A549 (cell line): Measurements from ENCODE around the gene SH2D4B. TPM values are rescaled to one million over a fixed set of nuclear protein-coding genes. Genes with fewer than 3 reads are reported as not detected.

Source experiments
- ATAC-seq, 2 experiments: fragments of 200-7000 bp in 1 of 2; fragments of >200 bp in 1 of 2; cut with Nextera tagmentation in 1 of 2; cut with Tn5 transposase in 1 of 2; 3 replicates each; pipeline versions ENCODE4 v1.8.0 to v1.9.1; 2018 to 2020; ENCODE audit warnings: mild to moderate bottlenecking in 1 of 2, moderate library complexity in 1 of 2
- CTCF ChIA-PET: fragments of 300-600 bp; sonication (Branson Sonifier 250); formaldehyde crosslinking; extraction: SDS; loops from one replicate; lab custom pipeline; 2021; ENCODE audit warnings: antibody characterized with exemption, inconsistent platforms; lab: Yijun Ruan, JAX
- POLR2A ChIA-PET: fragments of 350-600 bp; formaldehyde crosslinking; extraction: SDS; loops from one replicate; lab custom pipeline; 2021; ENCODE audit warnings: antibody characterized with exemption, inconsistent platforms; lab: Yijun Ruan, JAX
- DNase-seq, 2 experiments: peaks; one replicate each; pipeline versions ENCODE4 v3.0.0 to v3.0.0-alpha.2; 2011 to 2016; ENCODE audit warnings: low read depth in 1 of 2, low spot score in 1 of 2
- FAIRE-seq: peaks from 2 replicates; lab custom pipeline; 2011; peaks lifted over from hg19 to GRCh38; lab: Jason Lieb, UNC
- H3K27ac ChIP-seq, 2 experiments: fragments of >200 bp; sonication (Bioruptor Twin); formaldehyde crosslinking; 3 replicates each; pipeline ENCODE4 v1.5.1; 2016 to 2017
- H3K4me1 ChIP-seq: fragments of >200 bp; sonication (Bioruptor Twin); formaldehyde crosslinking; 3 replicates; pipeline ENCODE4 v1.6.1; 2016
- H3K4me2 ChIP-seq: fragments of >200 bp; sonication (Bioruptor Twin); formaldehyde crosslinking; 3 replicates; pipeline ENCODE4 v1.6.1; 2016
- H3K4me3 ChIP-seq: fragments of >200 bp; sonication (Bioruptor Twin); formaldehyde crosslinking; 3 replicates; pipeline ENCODE4 v1.5.1; 2016
- H3K9me3 ChIP-seq: fragments of >200 bp; sonication (Bioruptor Twin); formaldehyde crosslinking; 3 replicates; pipeline ENCODE4 v1.6.1; 2016
- BHLHE40 ChIP-seq: IDR thresholded peaks from 2 replicates; pipeline ENCODE4 v1.6.1; 2012; ENCODE audit warnings: low read depth, low read length, inconsistent platforms
- CEBPB ChIP-seq, 2 experiments: fragments of >200 bp in 1 of 2; sonication (Bioruptor Twin) in 1 of 2; formaldehyde crosslinking in 1 of 2; IDR thresholded peaks; 2 replicates each; pipeline ENCODE4 v1.6.1; 2012 to 2016
- CHD4 ChIP-seq: fragments of 200-600 bp; sonication (generic); IDR thresholded peaks from 2 replicates; pipeline ENCODE4 v1.6.1; 2016; ENCODE audit warnings: antibody characterized with exemption, mild to moderate bottlenecking, borderline replicate concordance
- ESRRA ChIP-seq: fragments of 150-350 bp; IDR thresholded peaks from 2 replicates; pipeline ENCODE4 v1.6.1; 2014; ENCODE audit warnings: mild to moderate bottlenecking, low read length, borderline replicate concordance
- FOSB ChIP-seq: fragments of 250-450 bp; sonication (Bioruptor Pico); IDR thresholded peaks from 2 replicates; pipeline ENCODE4 v1.5.0; 2020; ENCODE audit warnings: mild to moderate bottlenecking, moderate library complexity
- FOSL2 ChIP-seq, 2 experiments: fragments of 450-650 bp in 1 of 2; fragments of >200 bp in 1 of 2; sonication (Bioruptor Twin) in 1 of 2; formaldehyde crosslinking; IDR thresholded peaks; 2 replicates each; pipeline versions ENCODE4 v1.5.0 to v1.6.1; 2016 to 2020; ENCODE audit warnings: mild to moderate bottlenecking in 1 of 2, moderate library complexity in 1 of 2
- GATA3 ChIP-seq: IDR thresholded peaks from 2 replicates; pipeline ENCODE4 v1.6.1; 2012; ENCODE audit warnings: borderline replicate concordance
- HEYL ChIP-seq: fragments of 250-450 bp; sonication (Bioruptor Pico); IDR thresholded peaks from 2 replicates; pipeline ENCODE4 v1.8.0; 2021; ENCODE audit warnings: mild to moderate bottlenecking, moderate library complexity
- HOXA7 ChIP-seq: fragments of 250-450 bp; sonication (Bioruptor Pico); IDR thresholded peaks from 2 replicates; pipeline ENCODE4 v1.5.0; 2020; ENCODE audit warnings: mild to moderate bottlenecking, moderate library complexity
- HOXB5 ChIP-seq: fragments of 250-450 bp; sonication (Bioruptor Pico); IDR thresholded peaks from 2 replicates; pipeline ENCODE4 v1.5.0; 2020; ENCODE audit warnings: mild to moderate bottlenecking, moderate library complexity
- JUN ChIP-seq, 2 experiments: fragments of >200 bp; sonication (Bioruptor Twin); formaldehyde crosslinking; IDR thresholded peaks; 2 replicates in 1 of 2; 3 replicates in 1 of 2; pipeline ENCODE4 v1.6.1; 2016 to 2017
- KDM1A ChIP-seq: fragments of 200-600 bp; sonication (generic); IDR thresholded peaks from 2 replicates; pipeline ENCODE4 v1.6.1; 2016; ENCODE audit warnings: low read depth, mild to moderate bottlenecking
- MAFK ChIP-seq: fragments of 450-650 bp; IDR thresholded peaks from 2 replicates; pipeline ENCODE4 v1.6.1; 2014; ENCODE audit not compliant: partially characterized antibody
- NPAS2 ChIP-seq: fragments of 250-450 bp; sonication (Bioruptor Pico); IDR thresholded peaks from 2 replicates; pipeline ENCODE4 v1.8.0; 2022; ENCODE audit warnings: mild to moderate bottlenecking, moderate library complexity, borderline replicate concordance
- NR3C1 ChIP-seq: fragments of >200 bp; sonication (Bioruptor Twin); formaldehyde crosslinking; IDR thresholded peaks from 3 replicates; pipeline ENCODE4 v1.6.1; 2017
- POLR2AphosphoS2 ChIP-seq: conservative IDR thresholded peaks from 2 replicates; pipeline ENCODE4 v1.6.1; 2012; ENCODE audit warnings: low read length, improper control_type of control experiment, inconsistent platforms
- RAD21 ChIP-seq, 2 experiments: fragments of >200 bp in 1 of 2; sonication (Bioruptor Twin) in 1 of 2; formaldehyde crosslinking in 1 of 2; IDR thresholded peaks in 1 of 2; conservative IDR thresholded peaks in 1 of 2; 2 replicates in 1 of 2; 3 replicates in 1 of 2; pipeline ENCODE4 v1.6.1; 2012 to 2018; ENCODE audit warnings: inconsistent platforms in 1 of 2
- RARB ChIP-seq: fragments of 250-450 bp; sonication (Bioruptor Pico); IDR thresholded peaks from 2 replicates; pipeline ENCODE4 v1.8.0; 2021; ENCODE audit warnings: mild to moderate bottlenecking, moderate library complexity
- RFX5 ChIP-seq: fragments of 450-650 bp; IDR thresholded peaks from 2 replicates; pipeline ENCODE4 v1.7.1; 2014; ENCODE audit warnings: antibody characterized with exemption, mild to moderate bottlenecking, moderate library complexity
- RNF2 ChIP-seq: fragments of 200-600 bp; sonication (generic); IDR thresholded peaks from 2 replicates; pipeline ENCODE4 v1.6.1; 2016; ENCODE audit warnings: low read depth, mild to moderate bottlenecking, antibody characterized with exemption, moderate library complexity, borderline replicate concordance
- SREBF2 ChIP-seq: fragments of 450-650 bp; IDR thresholded peaks from 2 replicates; pipeline ENCODE4 v1.6.1; 2014; ENCODE audit warnings: mild to moderate bottlenecking, moderate library complexity
- TP53 ChIP-seq: fragments of 250-450 bp; sonication (Bioruptor Pico); IDR thresholded peaks from 2 replicates; pipeline ENCODE4 v1.5.0; 2021; ENCODE audit warnings: mild to moderate bottlenecking, moderate library complexity
- ZFP36 ChIP-seq: fragments of 450-650 bp; IDR thresholded peaks from 2 replicates; pipeline ENCODE4 v1.6.1; 2014; ENCODE audit warnings: borderline replicate concordance; ENCODE audit not compliant: partially characterized antibody
- ZSCAN20 ChIP-seq: fragments of 250-450 bp; sonication (Bioruptor Pico); IDR thresholded peaks from 2 replicates; pipeline ENCODE4 v1.8.0; 2022; ENCODE audit warnings: mild to moderate bottlenecking, moderate library complexity
- WGBS: methylation state at CpG from one replicate; pipeline ENCODE4 v1.1.6; 2017; ENCODE audit errors: missing lambda C conversion rate; 5-methylcytosine and 5-hydroxymethylcytosine counted together
- polyA plus RNA-seq, 4 experiments: library from polyadenylated mRNA; depleted of rRNA in 3 of 4; stranded (reverse); fragments of >200 nt; fragmentation: RNase III in 1 of 4; extraction: RNeasy Plus Mini Kit Qiagen cat#74134 plus additional on column Dnase treatment in 1 of 4; gene quantifications; 2 replicates in 3 of 4; 3 replicates in 1 of 4; pipeline ENCODE4 v1.2.3, GENCODE V29; 2011 to 2017
- TF ChIP-seq, protein P1 (sequence below): fragments of >200 bp; sonication (Bioruptor Twin); formaldehyde crosslinking; IDR thresholded peaks from 2 replicates; pipeline ENCODE4 v1.6.1; 2016
- TF ChIP-seq, protein P2 (sequence below): fragments of 450-650 bp; IDR thresholded peaks from 2 replicates; pipeline ENCODE4 v1.6.1; 2014; ENCODE audit warnings: antibody characterized with exemption
- TF ChIP-seq, protein P3 (sequence below): fragments of >200 bp; sonication (Bioruptor Twin); formaldehyde crosslinking; IDR thresholded peaks from 3 replicates; pipeline ENCODE4 v1.5.1; 2016
- TF ChIP-seq, protein P4 (sequence below): IDR thresholded peaks from 2 replicates; pipeline ENCODE4 v1.6.1; 2012
- TF ChIP-seq, protein P5 (sequence below): IDR thresholded peaks from 2 replicates; pipeline ENCODE4 v1.6.1; 2012

Gene SH2D4B
- polyA plus RNA-seq, 2 of the 4 experiments (the other 2 are of a cell fraction) = 0.01 to 0.12 TPM

DNA sequence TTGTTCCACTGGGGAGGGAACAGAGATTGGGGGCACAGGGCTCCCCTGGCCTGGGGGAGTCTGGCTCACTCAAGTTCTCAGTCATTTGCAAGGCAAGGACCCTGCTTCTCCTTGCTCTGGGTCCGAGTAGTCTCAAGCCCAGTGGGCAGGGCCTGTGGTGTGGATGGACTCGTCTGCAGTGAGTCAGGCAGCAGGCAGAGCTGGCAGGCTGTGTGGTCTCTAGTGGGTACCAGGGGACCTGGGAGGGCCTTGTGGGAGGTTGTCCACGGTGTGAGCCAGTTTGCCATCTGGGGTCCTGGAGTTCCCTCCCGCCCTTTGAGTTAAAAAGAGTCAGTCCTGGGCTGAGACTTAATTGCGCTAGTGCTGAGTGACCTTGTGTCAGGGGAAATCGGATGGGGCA is 8.8 kb upstream of the SH2D4B start:
- H3K4me1 ChIP-seq = peaks cover 77% of the 10 kb centered on the region
- no peak overlapping the region for H3K4me3 ChIP-seq
- TF ChIP-seq, protein P1, sequence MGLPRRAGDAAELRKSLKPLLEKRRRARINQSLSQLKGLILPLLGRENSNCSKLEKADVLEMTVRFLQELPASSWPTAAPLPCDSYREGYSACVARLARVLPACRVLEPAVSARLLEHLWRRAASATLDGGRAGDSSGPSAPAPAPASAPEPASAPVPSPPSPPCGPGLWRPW = no peak
- no peak overlapping the region for H3K4me2 ChIP-seq
- CTCF ChIA-PET = interaction anchor here (1.4 to 9.3 kb wide), 4 partner anchors 23 to 87 kb away, joined by 3 to 81 read pairs (median 6); no protein-coding TSS in a partner anchor
- H3K27ac ChIP-seq = peak overlapping the region; percentile 72 to 76
- POLR2A ChIA-PET = interaction anchor here (0.6 kb wide), 1 partner anchor 23 kb away, joined by 3 read pairs; no protein-coding TSS in a partner anchor
- no peaks in the 10 kb centered on the region for H3K9me3 ChIP-seq
- ATAC-seq (no peak), DNase-seq (no peak), FAIRE-seq (no peak)
- WGBS = 91% methylated on average over 6 of the region's 6 CpGs

DNA sequence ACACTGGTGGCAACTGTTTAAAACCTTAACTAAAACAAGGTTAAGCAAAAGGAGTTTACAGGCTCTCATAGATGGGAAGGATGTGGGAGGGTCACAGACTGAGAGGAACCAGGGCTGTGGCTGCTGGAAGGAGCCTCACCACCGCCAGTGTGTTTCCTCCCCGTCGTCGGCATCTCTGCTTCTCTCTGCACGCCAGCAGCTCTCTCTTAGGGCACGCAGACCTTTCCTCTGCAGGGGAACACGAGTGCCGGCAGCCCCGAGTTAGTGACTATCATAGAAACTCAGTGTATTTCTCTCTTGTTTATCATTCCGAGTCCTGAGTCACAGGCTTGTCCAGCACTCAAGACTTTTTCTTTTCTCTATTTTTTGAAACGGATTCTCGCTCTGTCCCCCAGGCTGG is 8.1 kb upstream of the SH2D4B start:
- Histone ChIP-seq H3K4me3 (no peak overlapping the region), H3K4me1 (peaks cover 70% of the 10 kb centered on the region)
- DNase-seq = no peak
- CTCF ChIA-PET = interaction anchor here (0.7 to 9.3 kb wide), 6 partner anchors 18 to 147 kb away, joined by 3 to 81 read pairs (median 8); no protein-coding TSS in a partner anchor
- no peak for FAIRE-seq
- TF ChIP-seq POLR2AphosphoS2 (no peak), TP53 (CRISPR knock-in tag) (no peak), MAFK (no peak), HOXB5 (CRISPR knock-in tag) (no peak), CHD4 (no peak)
- TF ChIP-seq, all 56 proteins: peak for 0
- peak overlapping the region; percentile 50; the same call in 2 of the 3 replicates for H3K4me2 ChIP-seq
- H3K9me3 ChIP-seq = no peaks in the 10 kb centered on the region
- POLR2A ChIA-PET = no interaction called here
- H3K27ac ChIP-seq = peak overlapping the region; percentile 72 to 76
- no peak for ATAC-seq
- 93% methylated on average over 12 of the region's 12 CpGs for WGBS

DNA sequence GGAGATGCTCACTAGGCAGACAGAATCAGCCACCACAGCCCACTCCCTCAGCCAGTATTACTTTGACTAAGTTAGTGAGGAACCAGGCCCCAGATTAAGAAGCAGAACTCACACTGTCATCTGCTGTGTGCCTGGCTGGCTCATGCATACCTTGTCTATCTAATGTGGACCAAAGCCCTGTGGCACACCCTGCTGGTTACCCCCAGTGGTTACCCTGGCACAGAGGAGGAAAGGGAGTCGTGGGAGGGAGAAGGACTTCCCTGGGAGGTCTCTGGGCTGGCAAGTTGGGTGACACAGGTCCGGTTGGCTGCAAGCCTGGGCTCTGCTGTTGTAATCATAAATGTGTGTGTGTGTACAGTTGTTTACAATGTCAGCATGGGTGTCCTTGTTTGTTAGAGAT is 7.5 kb upstream of the SH2D4B start:
- ATAC-seq (peak; percentile 82 to 84), FAIRE-seq (no peak), DNase-seq (peak; percentile 79 to 83)
- ChIA-PET POLR2A (no interaction called here), CTCF (interaction anchor here (0.7 to 9.3 kb wide), 8 partner anchors 18 to 148 kb away, joined by 3 to 81 read pairs (median 5); no protein-coding TSS in a partner anchor)
- Histone ChIP-seq H3K4me2 (peak overlapping the region; percentile 50), H3K4me1 (peaks cover 64% of the 10 kb centered on the region), H3K9me3 (no peaks in the 10 kb centered on the region), H3K4me3 (no peak overlapping the region), H3K27ac (peak overlapping the region; percentile 72 to 76)
- WGBS = 14% methylated on average over 2 of the region's 2 CpGs
- TF ChIP-seq, protein P2, sequence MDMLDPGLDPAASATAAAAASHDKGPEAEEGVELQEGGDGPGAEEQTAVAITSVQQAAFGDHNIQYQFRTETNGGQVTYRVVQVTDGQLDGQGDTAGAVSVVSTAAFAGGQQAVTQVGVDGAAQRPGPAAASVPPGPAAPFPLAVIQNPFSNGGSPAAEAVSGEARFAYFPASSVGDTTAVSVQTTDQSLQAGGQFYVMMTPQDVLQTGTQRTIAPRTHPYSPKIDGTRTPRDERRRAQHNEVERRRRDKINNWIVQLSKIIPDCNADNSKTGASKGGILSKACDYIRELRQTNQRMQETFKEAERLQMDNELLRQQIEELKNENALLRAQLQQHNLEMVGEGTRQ = no peak
- TF ChIP-seq HEYL = no peak
- peak; percentile 78 to 83 for TF ChIP-seq RAD21 (conservative IDR thresholded peaks at IDR 0.05 in 1 of 2, IDR thresholded peaks at IDR 0.05 in 1 of 2)
- no peak for TF ChIP-seq KDM1A
- no peak for TF ChIP-seq HOXA7 (CRISPR knock-in tag)
- no peak for TF ChIP-seq RFX5
- TF ChIP-seq NR3C1 = no peak
- no peak for TF ChIP-seq RNF2
- no peak for TF ChIP-seq RARB (CRISPR knock-in tag)
- TF ChIP-seq FOSL2 (IDR thresholded peaks at IDR 0.05) = no peak
- no peak for TF ChIP-seq FOSL2 (CRISPR knock-in tag; IDR thresholded peaks at IDR 0.05)
- peak in 1 of 2 experiments; percentile 37; a peak in 1 of 4 replicates for TF ChIP-seq CEBPB (IDR thresholded peaks at IDR 0.05)
- TF ChIP-seq, protein P1 = no peak
- TF ChIP-seq, protein P3, sequence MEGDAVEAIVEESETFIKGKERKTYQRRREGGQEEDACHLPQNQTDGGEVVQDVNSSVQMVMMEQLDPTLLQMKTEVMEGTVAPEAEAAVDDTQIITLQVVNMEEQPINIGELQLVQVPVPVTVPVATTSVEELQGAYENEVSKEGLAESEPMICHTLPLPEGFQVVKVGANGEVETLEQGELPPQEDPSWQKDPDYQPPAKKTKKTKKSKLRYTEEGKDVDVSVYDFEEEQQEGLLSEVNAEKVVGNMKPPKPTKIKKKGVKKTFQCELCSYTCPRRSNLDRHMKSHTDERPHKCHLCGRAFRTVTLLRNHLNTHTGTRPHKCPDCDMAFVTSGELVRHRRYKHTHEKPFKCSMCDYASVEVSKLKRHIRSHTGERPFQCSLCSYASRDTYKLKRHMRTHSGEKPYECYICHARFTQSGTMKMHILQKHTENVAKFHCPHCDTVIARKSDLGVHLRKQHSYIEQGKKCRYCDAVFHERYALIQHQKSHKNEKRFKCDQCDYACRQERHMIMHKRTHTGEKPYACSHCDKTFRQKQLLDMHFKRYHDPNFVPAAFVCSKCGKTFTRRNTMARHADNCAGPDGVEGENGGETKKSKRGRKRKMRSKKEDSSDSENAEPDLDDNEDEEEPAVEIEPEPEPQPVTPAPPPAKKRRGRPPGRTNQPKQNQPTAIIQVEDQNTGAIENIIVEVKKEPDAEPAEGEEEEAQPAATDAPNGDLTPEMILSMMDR = peak; percentile 63
- no peak for TF ChIP-seq NPAS2 (CRISPR knock-in tag)
- TF ChIP-seq GATA3 = no peak
- TF ChIP-seq, protein P4, sequence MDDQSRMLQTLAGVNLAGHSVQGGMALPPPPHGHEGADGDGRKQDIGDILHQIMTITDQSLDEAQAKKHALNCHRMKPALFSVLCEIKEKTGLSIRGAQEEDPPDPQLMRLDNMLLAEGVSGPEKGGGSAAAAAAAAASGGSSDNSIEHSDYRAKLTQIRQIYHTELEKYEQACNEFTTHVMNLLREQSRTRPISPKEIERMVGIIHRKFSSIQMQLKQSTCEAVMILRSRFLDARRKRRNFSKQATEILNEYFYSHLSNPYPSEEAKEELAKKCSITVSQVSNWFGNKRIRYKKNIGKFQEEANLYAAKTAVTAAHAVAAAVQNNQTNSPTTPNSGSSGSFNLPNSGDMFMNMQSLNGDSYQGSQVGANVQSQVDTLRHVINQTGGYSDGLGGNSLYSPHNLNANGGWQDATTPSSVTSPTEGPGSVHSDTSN = no peak
- no peak for TF ChIP-seq ZFP36
- TF ChIP-seq JUN (IDR thresholded peaks at IDR 0.05) = 0 out of 5 replicates have a peak, but pooled peaks of 1 of the 2 experiments have one; percentile 22
- TF ChIP-seq MAFK = no peak
- TF ChIP-seq ZSCAN20 (CRISPR knock-in tag) = no peak
- TF ChIP-seq SREBF2 = no peak
- TF ChIP-seq FOSB (CRISPR knock-in tag) = no peak
- TF ChIP-seq POLR2AphosphoS2 = no peak
- TF ChIP-seq, protein P5, sequence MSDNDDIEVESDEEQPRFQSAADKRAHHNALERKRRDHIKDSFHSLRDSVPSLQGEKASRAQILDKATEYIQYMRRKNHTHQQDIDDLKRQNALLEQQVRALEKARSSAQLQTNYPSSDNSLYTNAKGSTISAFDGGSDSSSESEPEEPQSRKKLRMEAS = no peak
- no peak for TF ChIP-seq HOXB5 (CRISPR knock-in tag)
- no peak for TF ChIP-seq ESRRA
- no peak for TF ChIP-seq BHLHE40
